Fibroblast of upper back skin (primary cell): ENCODE measurements around the gene NUDT17.

Experiments used
- DNase-seq: peaks from one replicate; pipeline ENCODE4 v3.0.0-alpha.2; 2013

Gene NUDT17

DNA sequence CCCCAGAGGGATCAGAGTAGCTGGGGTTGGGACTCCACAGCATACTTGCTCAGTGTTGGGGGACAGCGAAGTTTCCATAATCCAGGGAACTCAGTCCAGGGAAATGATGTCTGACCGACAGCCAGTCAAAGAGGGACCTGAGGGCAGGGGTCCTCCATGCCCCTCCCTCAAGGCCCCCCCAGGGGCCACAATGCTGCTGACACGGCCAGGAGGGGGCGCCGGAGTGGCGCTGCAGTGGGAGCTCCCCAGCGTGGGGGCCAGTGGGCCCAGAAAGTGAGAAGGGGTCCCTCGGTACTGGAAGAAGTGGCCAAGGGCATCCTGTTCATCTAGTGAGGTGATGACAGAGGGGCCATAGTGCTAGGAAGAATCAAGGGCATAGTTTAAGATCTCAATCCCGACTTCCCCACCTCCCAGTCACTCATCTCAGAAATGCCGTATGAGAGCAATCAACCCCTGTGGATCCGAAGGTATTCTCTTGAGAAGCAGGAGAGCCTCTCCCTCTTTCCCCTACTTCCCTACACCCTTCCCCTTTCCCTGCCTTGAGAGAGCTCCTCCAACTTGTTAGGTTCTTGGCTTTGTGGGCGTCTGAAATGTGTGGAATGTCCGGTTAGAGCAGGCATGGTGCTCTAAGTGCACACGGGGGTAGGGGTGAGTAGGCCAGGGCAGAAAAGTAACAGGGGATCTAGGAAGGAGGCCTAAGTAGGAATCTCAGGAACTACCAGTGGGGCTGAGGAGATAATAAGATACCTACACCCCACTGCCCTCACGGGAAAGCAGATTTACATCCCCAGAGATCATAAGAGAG lies 4.1 kb downstream of the NUDT17 start:
- peak; percentile 86 for DNase-seq

DNA sequence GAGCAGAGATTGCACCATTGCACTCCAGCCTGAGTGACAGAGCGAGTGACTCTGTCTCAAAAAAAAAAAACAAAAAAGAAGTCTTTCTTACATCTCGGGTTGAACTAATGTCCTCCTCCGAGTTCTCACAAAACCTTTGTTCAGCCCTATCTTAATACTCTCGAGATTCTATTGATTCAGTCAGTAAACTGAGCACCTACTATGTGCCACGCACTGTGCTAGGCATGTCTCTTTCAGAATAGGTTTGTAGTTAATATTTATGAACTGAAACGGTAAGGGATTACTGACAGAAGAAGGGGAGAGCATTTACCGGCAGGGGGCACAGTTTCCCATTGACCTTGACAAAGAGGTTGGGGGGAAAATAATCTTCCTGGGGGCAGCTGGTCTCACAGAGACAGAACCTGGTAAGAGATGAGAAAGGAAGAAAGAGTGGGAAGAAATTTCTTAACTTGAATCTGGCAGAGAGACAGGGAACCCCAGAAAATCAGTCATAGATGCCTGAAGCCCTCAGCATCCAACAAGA lies 10.1 kb downstream of the NUDT17 start:
- DNase-seq, result no peak

DNA sequence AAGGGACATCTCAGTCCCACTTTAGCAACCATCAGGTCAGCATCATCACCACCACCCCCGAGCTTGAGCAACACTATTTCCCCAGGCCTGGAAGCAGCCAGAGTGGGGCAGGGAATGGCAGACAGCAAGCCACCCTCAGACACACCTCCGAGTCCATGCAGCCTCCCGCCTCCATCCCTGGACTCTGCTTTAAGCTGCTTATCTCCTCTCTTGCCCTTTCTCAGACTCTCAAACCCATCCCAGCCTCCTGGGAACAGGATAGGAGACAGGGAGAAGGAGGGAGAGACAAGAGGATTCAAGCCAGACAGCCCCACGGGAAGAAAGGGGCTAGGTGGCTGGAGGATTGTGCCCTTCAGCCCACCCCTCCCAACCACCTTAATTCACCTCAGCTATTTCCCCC lies 11.7 kb downstream of the NUDT17 start:
- DNase-seq, result no peak

DNA sequence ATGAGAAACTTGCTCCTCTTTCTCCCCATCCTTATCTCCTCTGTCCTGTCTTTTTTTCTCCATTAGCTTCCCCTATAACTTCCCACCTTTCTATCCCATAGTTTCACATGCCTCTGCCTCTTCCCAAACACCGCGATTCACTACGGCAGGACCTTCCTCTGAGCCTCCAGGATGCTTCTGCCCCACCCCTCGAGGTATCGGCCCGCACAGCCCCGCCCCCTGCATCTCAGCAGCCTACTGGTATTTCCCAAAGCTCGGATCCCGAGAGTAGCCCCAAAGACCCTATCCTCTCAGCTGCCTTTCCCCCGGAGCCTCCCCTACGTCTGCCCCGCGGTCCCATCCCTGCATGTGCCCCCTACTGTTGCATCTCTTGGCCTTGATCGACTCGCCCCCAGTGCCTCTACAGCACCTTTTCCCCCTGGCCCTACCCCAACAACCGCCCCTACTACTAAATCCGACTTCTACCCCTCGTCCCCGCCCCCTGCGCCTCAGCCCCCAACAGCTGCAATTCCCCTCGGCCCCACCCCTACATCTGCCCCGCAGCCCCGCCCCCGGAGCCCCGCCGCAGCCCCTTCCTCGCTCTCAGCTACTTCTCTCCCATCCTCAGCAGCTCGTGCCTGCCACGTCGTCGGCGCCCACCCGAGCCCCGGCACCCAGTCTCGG lies 12.9 kb downstream of the NUDT17 start:
- DNase-seq, result no peak

DNA sequence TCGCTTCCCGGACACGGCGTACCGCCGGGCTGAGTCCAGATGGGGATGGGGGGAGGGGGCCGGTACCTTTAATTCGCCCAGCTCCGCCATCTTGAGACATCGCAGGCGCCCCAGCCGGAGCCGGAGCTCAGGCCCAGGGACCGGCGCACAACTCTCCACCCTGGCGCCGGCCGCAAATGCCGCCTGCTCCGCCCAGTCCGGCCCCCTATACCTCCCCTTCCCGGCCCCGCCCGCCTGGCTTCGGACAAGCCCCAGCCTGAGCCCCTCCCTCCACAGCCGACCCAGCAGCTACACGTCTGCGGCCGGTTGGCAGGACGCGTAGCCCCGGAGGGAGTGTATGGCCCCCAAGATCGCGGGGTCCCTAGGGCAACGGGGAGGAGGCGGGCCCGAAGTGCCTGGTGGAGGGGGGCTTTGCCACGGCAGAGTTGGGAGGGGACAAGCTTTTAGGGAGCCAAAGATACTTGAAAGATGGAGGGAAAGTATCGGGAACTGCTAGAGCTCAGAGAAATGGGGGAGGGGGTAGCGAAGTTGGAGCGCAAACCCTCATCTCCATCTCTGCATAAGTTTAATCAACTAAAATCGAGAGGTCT lies 13.6 kb downstream of the NUDT17 start, which contains the start of gene PIAS3:
Gene PIAS3 (minus strand): TSS at position 181 of the 590 bp plus-strand sequence. CDS start 91 bp downstream, at position 90.
- DNase-seq, result peak; percentile 95

DNA sequence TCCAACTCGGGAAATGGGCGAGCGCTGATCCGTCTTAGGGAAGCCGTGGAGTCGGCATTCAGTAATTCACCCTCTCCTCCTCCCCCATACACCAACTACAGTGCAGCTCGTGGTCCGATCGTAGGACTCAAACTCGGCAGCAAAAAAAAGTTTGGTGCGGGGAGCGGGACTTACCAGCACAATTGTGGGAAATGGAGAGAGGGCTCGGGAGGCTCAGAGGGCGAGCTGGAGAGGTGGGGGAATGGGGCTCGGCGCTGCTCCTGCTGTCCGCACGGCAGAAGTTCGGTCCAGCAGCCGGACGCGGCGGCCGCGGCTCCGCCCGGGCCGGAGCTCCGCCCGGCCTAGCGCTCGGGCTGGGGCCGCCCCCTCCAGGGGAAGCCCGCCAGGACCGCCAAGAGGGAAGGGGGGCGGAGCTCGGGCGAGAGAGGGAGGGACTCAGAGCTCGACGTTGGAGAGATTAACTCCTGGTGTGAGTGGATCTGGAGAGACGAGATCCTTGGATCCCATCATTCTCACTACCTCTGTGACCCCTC lies 14.1 kb downstream of the NUDT17 start:
- DNase-seq, result peak; percentile 88

DNA sequence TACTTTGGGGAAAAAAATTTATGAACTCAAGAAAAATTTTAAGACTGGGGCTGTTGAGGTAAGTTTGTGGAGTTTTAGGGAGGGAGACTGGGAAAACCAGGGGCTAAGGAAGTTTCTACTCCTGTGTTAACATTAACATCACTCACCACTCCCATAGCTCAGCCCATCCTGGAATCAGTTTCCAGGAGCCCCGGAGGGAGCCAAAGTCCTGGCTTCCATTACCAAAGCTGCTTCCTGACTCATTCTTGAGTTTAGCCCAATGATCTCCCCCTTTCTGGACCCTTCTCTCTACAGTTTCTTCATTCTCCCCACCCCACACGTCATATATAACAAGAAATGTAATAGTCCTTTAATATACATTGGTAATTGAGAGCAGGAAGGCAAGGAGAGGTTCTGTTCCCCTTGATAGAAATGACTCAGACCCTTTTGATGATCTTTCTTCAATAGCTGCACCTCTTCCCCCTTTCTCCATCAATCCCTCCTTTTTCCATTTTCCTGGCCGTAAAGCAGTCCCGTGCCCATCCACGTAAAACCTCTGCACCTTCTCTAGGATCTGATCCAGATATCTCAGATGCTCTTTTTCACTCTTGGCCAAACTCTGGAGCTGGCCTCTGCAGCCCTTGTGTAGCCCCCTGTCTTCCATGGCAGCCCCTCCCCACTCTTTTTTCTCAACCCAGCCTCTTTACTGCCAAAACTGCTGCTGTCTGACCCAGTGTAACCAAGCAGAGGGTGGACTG lies 18.0 kb downstream of the NUDT17 start:
- peak; percentile 23 for DNase-seq

DNA sequence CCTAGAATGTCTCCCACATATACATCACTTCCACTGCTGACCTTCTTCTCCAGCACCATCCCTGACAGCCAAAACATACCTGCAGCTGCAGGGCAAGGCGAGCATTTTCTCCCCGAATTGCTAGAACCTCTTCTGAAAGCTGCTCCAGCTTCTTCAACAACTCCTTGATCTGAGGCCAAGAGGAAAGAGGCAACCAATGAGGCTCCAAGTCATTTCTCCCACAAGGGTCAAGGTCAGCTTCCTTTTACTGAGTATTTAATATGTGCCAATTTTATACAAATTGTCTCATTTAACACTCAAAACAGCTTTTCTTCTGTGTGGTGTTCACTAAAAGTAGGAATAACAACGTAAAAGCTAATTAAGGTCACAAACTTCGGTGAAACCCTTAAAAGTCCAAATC lies 22.8 kb downstream of the NUDT17 start:
- no peak for DNase-seq

DNA sequence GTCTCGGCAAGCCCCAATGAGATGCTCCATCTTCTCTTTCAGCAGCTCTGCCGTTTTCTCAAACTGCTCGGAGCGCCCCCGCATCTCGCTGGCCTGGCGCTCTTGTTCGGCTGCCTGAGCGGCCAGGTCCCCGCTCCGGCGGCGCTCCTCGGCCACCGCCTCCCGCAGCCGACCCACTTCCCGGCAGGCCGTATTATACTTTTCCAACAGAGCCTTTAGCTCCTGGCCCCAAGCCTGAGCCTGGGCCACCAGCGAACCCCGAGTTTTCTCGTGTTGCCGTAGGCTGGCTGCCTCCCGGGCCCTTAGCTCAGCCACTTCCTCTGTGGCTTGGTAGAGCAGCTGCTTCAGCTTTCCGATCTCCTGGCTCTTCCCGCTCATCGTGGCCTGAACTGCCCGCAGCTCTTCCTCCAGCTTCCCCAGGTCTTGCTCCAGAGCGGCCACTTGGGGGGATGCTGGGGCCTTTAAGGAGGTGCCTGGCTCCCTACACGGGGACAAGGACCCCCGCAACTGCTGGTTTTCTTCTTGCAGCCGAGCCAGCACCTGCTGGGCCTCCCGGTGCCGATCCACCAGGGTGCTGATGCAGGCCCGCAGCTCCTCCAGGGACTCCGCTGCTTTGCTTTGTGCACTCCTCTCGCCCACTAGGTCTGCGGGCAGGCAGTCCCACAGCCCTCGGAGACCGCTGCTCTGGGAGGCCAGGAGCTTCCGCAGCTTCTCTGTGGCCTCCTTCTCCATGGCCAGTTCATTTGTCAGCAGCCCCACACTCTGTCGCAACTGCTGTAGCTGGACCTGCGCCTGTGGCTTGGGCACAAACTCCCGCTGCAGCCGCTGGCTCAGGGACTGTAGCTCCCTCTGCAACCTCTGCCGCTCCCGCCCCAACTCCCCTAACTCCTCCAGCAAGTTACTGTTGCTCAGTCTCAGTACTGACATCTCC lies 26.8 kb downstream of the NUDT17 start:
- DNase-seq, result peak; percentile 28

DNA sequence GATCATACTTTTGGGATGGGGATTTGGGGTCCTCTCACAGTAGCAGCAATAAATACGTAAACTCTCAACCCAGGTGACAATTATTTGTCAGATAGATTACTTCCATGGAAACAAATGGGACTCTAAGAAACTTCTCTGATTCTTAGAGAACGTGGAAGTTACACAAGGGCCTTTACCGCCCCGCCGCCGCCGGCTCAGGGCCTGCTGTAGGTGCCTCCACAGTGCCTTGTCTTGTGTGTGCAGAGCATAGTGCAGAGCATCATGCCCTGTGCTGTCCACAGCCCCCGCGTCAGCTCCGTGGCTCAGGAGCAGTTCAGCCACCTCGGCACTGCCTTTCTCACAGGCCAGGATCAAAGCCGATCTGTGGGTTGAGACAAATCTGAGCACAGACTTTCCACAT lies 29.2 kb downstream of the NUDT17 start:
- DNase-seq, result no peak

DNA sequence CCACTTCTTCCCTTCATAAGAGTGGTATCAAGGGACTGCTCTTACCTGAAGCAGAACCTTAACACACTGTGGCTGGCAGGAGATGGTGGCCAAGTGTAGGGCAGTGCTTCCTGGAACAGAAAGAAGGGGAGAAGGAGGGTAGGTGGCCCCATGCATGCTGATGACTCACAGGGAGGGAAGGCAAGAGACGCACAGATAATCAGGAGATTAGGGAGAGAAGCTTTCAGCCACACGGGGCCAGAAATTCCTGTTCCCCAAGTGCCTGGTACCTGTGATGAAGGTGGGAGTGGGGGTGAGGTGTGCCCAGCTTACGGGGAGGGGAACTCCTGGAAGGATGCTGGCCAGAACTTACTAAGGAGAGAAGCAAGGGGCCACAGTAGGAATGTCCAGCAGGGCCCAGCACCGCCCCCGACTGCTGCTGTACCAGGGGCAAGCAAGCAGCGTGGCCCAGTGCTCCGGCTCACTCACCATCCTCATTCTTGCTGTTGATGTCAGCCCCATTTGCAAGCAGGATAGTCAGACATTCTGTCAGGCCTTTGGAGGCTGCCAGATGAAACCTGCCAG lies 32.6 kb downstream of the NUDT17 start:
- no peak for DNase-seq

DNA sequence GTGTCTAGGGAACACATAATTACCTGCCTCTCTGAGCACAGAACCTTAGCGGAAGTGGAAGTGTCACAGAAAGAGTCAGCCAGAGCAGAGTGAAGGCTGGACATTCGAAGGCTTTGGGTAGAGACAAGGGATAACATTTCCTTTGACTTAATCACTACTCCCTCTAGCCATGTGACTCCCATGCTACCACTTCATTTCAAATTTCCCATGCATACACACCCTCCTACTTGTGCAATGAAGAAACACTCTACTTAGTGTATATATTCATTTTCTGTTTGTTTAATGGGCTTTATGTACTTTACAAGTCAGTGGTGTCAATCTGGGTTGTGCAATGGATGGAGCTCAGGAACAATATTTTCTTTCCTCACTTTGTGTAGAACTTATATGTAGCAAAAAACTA lies 33.3 kb downstream of the NUDT17 start:
- no peak for DNase-seq

DNA sequence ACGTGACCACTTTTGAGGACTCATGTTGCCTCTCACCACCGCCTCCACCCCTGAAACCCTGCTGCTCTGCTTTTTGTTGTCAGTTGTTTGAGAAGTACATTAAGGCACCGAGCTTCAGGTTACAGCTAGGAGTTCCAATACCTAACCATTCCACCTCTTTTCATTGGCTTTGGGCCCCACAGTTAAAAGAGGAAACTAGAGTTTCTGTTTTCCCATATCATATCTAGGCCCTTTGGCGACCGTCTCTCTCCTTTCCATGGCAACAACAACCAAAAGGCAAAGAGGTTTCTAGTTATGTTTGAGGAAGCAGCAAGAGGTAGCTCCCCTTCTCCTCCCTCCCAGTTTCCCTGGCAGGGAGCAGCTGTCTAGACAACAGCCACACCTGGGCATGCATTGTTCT lies 34.3 kb downstream of the NUDT17 start:
- DNase-seq, result no peak

DNA sequence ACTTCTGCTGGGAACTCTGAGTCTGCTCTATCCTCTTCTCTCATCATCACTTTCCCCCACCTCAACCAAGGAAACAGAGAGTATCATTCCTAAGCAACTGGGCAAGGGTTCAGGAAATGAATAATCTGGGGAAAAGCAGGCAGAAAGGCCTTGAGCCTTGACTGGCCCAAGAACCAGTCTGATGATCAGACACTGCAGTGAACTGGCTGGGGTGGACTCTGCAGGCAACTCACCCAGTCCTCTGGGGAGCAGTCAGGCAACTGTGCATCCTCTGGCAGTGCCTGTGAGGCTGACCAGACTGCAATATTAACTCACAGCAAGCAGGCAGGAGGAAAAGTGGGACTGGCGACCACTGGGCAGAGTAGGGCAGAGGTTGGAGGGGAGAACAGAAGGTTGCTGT lies 39.2 kb downstream of the NUDT17 start:
- DNase-seq, result peak; percentile 65

DNA sequence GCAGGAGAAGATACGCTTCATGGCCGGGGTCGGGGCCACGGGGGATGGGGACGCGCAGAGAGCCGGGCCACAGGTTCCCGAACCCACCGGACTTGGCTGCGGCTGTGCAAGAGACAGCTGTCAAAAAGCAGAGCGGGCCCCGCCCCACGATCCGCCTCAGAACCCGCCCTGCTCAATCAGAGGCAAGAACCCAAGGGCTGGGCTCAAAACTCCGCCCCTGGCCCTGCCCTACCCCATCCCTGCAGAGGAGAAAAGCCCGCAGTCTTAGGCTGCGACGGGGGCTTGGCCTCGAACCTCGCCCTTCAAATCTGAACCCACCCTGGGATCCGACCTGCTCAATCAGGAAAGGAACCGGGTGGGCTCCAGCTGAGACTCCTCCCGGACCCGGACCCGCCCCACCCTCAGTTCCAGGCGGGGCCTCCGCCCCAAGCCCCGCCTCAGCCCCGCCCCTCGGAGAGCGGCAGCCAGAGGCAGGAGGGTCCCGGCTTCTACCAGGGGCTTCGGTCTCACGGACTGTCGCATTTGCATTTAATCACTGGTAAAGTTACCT lies 40.4 kb downstream of the NUDT17 start, which contains the start of gene ANKRD35:
Gene ANKRD35 (minus strand): TSS at position 129 of the 550 bp plus-strand sequence. CDS start 108 bp downstream, at position 21.
- peak; percentile 38 for DNase-seq

DNA sequence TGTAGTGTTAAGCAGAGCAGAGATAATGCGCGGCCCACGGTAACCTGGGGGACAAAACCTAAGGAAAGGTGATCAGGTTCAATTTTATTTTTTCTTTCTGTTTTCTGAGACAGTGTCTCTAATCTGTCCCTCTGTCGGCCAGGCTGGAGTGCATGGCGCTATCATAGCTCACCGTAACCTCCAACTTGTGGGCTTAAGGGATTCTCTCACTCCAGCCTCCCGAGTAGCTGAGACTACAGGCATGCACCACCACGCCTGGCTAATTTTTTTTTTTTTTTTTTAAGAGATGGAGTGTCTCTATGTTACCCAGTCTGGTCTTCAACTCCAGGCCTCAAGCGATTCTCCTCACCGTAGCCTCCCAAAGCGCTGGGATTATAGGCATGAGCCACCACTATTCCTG lies 41.0 kb downstream of the NUDT17 start:
- no peak for DNase-seq

DNA sequence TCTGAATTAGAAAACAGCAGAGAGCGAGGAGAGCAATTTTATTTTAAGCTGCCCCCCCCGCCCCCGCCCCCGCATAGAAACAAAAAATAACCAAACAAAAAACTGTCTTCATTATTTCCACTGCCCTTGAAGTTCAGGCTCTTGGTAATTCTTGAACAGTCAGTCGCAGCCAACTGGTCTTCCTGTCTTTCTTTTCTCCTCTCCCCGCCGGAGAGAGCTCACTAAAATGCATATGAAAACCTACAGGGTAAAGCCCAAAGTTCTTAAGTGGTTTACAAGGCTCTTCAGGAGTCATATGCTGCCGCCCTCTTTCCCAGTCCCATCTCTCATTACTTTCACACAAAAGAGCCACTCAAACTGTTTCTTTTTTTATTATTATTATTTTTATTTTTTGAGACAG lies 41.4 kb downstream of the NUDT17 start:
- DNase-seq, result no peak

DNA sequence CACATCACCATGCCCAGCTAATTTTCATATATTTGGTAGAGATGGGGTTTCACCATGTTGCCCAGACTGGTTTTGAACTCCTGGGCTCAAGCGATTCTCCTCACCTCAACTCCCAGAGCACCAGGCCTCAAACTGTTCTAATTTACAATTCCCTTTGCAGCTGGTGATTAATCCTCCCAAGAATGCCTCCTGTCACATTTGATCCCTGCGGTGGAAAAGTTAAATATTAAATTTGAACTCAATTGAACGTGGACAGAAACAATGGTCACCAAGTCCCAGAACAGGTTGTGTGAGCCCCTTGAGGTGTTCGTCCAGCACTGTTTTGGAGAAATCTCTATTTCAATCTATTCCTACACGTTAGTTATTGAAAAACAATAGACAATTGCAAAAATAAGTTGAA lies 42.2 kb downstream of the NUDT17 start:
- no peak for DNase-seq

DNA sequence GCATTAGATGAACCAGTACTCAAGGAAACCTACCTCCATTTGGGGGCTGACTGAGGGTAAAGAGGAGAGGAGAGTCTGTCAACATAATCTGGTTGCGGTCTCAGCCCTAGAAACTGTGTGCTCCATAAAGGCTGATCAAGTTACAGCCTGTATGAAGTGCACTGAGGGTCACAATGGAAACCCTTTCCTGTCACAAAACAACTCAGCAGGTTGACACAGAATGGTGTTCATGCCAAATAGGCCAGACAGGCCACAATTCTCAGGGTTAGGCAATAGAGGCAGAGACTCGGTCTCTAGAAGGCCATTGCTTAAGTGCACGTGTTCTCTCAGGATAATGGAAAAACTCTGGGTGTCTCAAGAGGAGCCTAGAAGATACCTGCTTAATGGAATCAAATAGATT lies 44.3 kb downstream of the NUDT17 start:
- DNase-seq, result no peak

DNA sequence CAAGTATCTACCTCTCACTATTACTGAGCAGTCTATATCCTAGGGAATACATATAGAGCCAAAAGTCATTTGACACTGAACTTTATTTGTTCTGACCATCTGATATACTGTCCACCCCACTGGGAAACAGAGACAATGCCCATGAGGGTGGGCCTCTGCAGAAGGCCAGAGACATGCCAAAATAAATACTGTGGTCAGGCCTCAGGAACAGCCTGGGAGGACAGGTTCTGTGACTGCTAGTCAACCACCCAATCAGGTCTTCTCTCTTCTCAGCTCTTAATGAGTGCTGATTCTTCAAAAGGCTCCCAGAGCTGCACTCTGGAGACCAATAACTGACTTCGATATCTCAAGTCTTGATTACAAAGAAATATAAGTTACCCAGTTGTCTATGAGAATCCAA lies 45.7 kb downstream of the NUDT17 start:
- peak; percentile 31 for DNase-seq
